Limb (tissue), 2 donors: Measurements from ENCODE around the gene ELN.
A peak's percentile ranks its signal among the peaks of the same experiment; 100 is the strongest.

Experiments used
- DNase-seq, 2 donors: peaks; one replicate each; pipeline ENCODE4 v3.0.0-alpha.2; 2016; ENCODE audit errors: extremely low spot score in 2 of 2

Gene ELN

GRCh38 chr7:74059681-74060588, 32.0 kb downstream of the ELN start:
- DNase-seq = no peak

GRCh38 chr7:74061840-74062539, 34.0 kb downstream of the ELN start:
- no peak for DNase-seq

GRCh38 chr7:74063223-74063641, 35.3 kb downstream of the ELN start:
- DNase-seq = no peak

GRCh38 chr7:74063646-74064045, 35.7 kb downstream of the ELN start:
- no peak for DNase-seq

- no peak for DNase-seq
Measured at GRCh38 chr7:74064696-74065095, 36.7 kb downstream of the ELN start.

GRCh38 chr7:74066626-74067025, 38.7 kb downstream of the ELN start:
- no peak for DNase-seq

- DNase-seq = no peak
Measured at GRCh38 chr7:74068378-74069085, 40.6 kb downstream of the ELN start.

- no peak for DNase-seq
Measured at GRCh38 chr7:74069086-74069541, 41.1 kb downstream of the ELN start.

GRCh38 chr7:74069790-74070618, 42.0 kb downstream of the ELN start:
- no peak for DNase-seq

GRCh38 chr7:74070619-74070921, 42.6 kb downstream of the ELN start:
- no peak for DNase-seq

- DNase-seq = no peak
Measured at GRCh38 chr7:74071121-74071520, 43.1 kb downstream of the ELN start.

GRCh38 chr7:74074770-74075169, 46.8 kb downstream of the ELN start:
- no peak for DNase-seq

GRCh38 chr7:74078461-74078860, 50.5 kb downstream of the ELN start:
- DNase-seq = no peak

- DNase-seq = no peak
Measured at GRCh38 chr7:74082770-74083116, 54.8 kb downstream of the ELN start.

- DNase-seq = peak; percentile 86 to 93
Measured at GRCh38 chr7:74083117-74083876, 55.3 kb downstream of the ELN start, which contains the start of gene LIMK1. Gene LIMK1 (plus strand): TSS chr7:74083804. CDS start chr7:74083991, 187 bp downstream.

- peak in 1 of 2 donors; percentile 79 for DNase-seq
Measured at GRCh38 chr7:74083928-74084721, 56.2 kb downstream of the ELN start.

- no peak for DNase-seq
Measured at GRCh38 chr7:74084722-74085578, 57.0 kb downstream of the ELN start.

GRCh38 chr7:74087791-74088453, 59.9 kb downstream of the ELN start:
- no peak for DNase-seq
